Panc1 (cell line): ENCODE measurements around the gene RRBP1. TPM values are rescaled to one million over a fixed set of nuclear protein-coding genes. Genes with fewer than 3 reads are reported as not detected.
"Not testable (repeated sequence)": the region's sequence is repeated elsewhere in the genome, so short reads cannot be mapped to it uniquely, and the experiment has no call there.

Source experiments
- ATAC-seq: fragments of 200-7000 bp; cut with Tn5 transposase; 2 replicates; pipeline ENCODE4 v1.9.1; 2020; ENCODE audit warnings: mild to moderate bottlenecking, moderate library complexity
- BruUV-seq: library from RNA; stranded (reverse); fragments of 400-500 nt; replicated peaks from 2 replicates; lab custom pipeline; 2021; lab: Mats Ljungman, UMichigan
- CTCF ChIA-PET: fragments of 300-600 bp; sonication (Branson Sonifier 250); formaldehyde crosslinking; loops from one replicate; lab custom pipeline; 2022; ENCODE audit warnings: antibody characterized with exemption; lab: Charles Lee
- POLR2A ChIA-PET: fragments of 300-600 bp; sonication (Branson Sonifier 250); formaldehyde crosslinking; loops from one replicate; lab custom pipeline; 2022; ENCODE audit warnings: antibody characterized with exemption; lab: Charles Lee
- DNase-seq: peaks from one replicate; pipeline ENCODE4 v3.0.0-alpha.2; 2010; ENCODE audit warnings: low read depth, low spot score
- H3K27ac ChIP-seq: 2 replicates; pipeline ENCODE4 v1.5.1; 2011; ENCODE audit warnings: mild to moderate bottlenecking, low read length, inconsistent platforms
- H3K27me3 ChIP-seq: fragments of 200-500 bp; sonication (Bioruptor generic); 2 replicates; pipeline ENCODE4 v1.6.0; 2014; ENCODE audit warnings: low read length, inconsistent platforms; ENCODE audit not compliant: control insufficient read depth, insufficient read depth
- H3K36me3 ChIP-seq: fragments of 200-500 bp; sonication (Bioruptor generic); 2 replicates; pipeline ENCODE4 v1.5.1; 2014; ENCODE audit warnings: inconsistent platforms, mild to moderate bottlenecking, low read length, moderate library complexity; ENCODE audit not compliant: control insufficient read depth, insufficient read depth
- H3K4me1 ChIP-seq: 2 replicates; pipeline ENCODE4 v1.5.1; 2011; ENCODE audit warnings: inconsistent platforms, mild to moderate bottlenecking, low read length, moderate library complexity; ENCODE audit not compliant: control insufficient read depth, insufficient read depth
- H3K4me3 ChIP-seq, 2 experiments: 2 replicates each; pipeline ENCODE4 v1.5.1; 2011 to 2012; ENCODE audit warnings: low read depth in 2 of 2, low read length in 2 of 2, mild to moderate bottlenecking in 2 of 2, inconsistent platforms in 1 of 2, moderate library complexity in 1 of 2
- H3K9me3 ChIP-seq: fragments of 200-500 bp; sonication (Bioruptor generic); 2 replicates; pipeline ENCODE4 v1.5.1; 2014; ENCODE audit warnings: low read depth, mild to moderate bottlenecking, inconsistent platforms, low read length, moderate library complexity; ENCODE audit not compliant: control insufficient read depth, insufficient read depth
- POLR2AphosphoS5 ChIP-seq: IDR thresholded peaks from 2 replicates; pipeline ENCODE4 v1.6.1; 2012; ENCODE audit warnings: mild to moderate bottlenecking, low read depth, low read length, moderate library complexity
- SIN3A ChIP-seq: IDR thresholded peaks from 2 replicates; pipeline ENCODE4 v1.6.1; 2012; ENCODE audit warnings: low read depth, mild to moderate bottlenecking, low read length, moderate library complexity, borderline replicate concordance; ENCODE audit not compliant: insufficient read depth
- TCF7L2 ChIP-seq: IDR thresholded peaks from 2 replicates; pipeline ENCODE4 v1.6.1; 2011; ENCODE audit warnings: mild to moderate bottlenecking, low read depth, low read length, inconsistent platforms
- in situ Hi-C: cut with HindIII; loops from 2 replicates; pipeline ENCODE4 v1.10.0; 2016; ENCODE audit warnings: low sequenced_read_pairs, low pct_unique_long_range_greater_than_20kb
- intact Hi-C: fragments of 100-400 bp; cut with micrococcal nuclease; formaldehyde crosslinking; loops from one replicate; pipeline ENCODE4 v1.10.0; 2022; ENCODE audit not compliant: unreplicated experiment
- total RNA-seq: library from RNA; stranded (reverse); gene quantifications from one replicate; pipeline ENCODE4 v1.2.1, GENCODE V29; 2021; ENCODE audit not compliant: unreplicated experiment
- TF ChIP-seq, protein P1 (sequence below), 2 experiments: IDR thresholded peaks; 2 replicates each; pipeline ENCODE4 v1.6.1; 2011 to 2012; ENCODE audit warnings: low read depth in 2 of 2, control low read depth in 1 of 2, low read length in 1 of 2, mild to moderate bottlenecking in 1 of 2, moderate library complexity in 1 of 2; ENCODE audit not compliant: insufficient read depth in 1 of 2
- TF ChIP-seq, protein P2 (sequence below): fragments of 450-650 bp; IDR thresholded peaks from 2 replicates; pipeline ENCODE4 v1.5.1; 2017; ENCODE audit warnings: mild to moderate bottlenecking

Gene RRBP1
- total RNA-seq, 1 experiment from 2014 or later, result 152 TPM

DNA sequence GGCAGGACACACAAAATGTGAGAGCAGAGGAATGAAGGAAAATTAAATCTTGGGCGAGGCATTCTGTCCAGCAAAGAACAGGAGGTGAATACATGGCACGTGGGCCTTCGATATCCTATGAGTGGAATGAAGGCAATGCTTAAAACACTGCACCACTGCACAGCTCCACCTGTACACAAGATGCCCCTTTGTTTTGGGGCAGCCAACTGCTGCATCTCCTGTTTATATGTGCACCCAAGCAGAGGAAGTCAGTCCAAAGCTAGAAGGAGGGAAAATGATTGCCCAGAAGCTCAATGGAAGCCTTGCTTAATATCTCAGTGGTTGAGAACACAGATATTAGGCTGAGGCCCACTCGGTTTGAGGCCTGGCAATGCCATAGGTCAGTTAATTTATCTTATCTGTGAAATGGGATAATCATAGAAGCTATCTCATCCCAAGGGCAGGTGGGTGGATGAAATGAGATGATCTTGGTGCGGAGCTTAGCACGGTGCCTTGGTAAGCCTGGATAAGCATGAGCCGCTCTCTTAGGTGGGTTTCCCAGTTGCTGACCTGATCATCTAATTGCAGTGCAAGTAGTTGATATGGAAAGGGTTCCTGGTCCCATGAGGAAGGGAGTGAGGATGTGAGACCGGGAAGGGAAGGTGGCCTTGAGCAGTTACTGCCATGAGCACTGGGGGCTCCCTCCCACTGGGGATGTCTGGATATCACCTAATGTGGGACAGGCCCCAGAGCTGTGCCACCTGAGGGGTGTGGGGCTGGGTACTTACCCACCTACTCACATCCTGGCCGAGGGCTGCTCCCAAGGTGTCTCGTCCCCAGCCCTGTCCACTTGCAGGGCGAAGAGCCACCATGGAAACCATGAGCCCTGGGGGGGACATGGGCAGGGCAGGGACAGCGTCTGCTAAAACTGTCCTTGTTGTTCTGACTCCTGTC, 27.6 kb upstream of the RRBP1 start:
- BruUV-seq, result no TSS peak
- Histone ChIP-seq H3K27me3 (no peaks in the 10 kb centered on the region), H3K27ac (no peak overlapping the region), H3K4me1 (no peaks in the 10 kb centered on the region), H3K9me3 (no peaks in the 10 kb centered on the region), H3K4me3 (no peak overlapping the region), H3K36me3 (no peaks in the 10 kb centered on the region)
- no peak for DNase-seq
- ChIA-PET POLR2A (interaction anchor here (0.6 kb wide), 1 partner anchor 93 kb away, joined by 3 read pairs; no protein-coding TSS in a partner anchor), CTCF (no interaction called here)
- intact Hi-C loops (loop anchor here (10.0 kb wide), 1 partner anchor 55 kb away; no protein-coding TSS in a partner anchor), in situ Hi-C loops (no loop called here)
- no peak for ATAC-seq
- TF ChIP-seq, protein P1, sequence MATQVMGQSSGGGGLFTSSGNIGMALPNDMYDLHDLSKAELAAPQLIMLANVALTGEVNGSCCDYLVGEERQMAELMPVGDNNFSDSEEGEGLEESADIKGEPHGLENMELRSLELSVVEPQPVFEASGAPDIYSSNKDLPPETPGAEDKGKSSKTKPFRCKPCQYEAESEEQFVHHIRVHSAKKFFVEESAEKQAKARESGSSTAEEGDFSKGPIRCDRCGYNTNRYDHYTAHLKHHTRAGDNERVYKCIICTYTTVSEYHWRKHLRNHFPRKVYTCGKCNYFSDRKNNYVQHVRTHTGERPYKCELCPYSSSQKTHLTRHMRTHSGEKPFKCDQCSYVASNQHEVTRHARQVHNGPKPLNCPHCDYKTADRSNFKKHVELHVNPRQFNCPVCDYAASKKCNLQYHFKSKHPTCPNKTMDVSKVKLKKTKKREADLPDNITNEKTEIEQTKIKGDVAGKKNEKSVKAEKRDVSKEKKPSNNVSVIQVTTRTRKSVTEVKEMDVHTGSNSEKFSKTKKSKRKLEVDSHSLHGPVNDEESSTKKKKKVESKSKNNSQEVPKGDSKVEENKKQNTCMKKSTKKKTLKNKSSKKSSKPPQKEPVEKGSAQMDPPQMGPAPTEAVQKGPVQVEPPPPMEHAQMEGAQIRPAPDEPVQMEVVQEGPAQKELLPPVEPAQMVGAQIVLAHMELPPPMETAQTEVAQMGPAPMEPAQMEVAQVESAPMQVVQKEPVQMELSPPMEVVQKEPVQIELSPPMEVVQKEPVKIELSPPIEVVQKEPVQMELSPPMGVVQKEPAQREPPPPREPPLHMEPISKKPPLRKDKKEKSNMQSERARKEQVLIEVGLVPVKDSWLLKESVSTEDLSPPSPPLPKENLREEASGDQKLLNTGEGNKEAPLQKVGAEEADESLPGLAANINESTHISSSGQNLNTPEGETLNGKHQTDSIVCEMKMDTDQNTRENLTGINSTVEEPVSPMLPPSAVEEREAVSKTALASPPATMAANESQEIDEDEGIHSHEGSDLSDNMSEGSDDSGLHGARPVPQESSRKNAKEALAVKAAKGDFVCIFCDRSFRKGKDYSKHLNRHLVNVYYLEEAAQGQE (IDR thresholded peaks at IDR 0.05; ENCODE audit: insufficient read depth in 1 of 2, low read depth in 2 of 2, low read length in 1 of 2), result no peak
- TF ChIP-seq SIN3A (no peak), POLR2AphosphoS5 (no peak), TCF7L2 (no peak)
- TF ChIP-seq, protein P2, sequence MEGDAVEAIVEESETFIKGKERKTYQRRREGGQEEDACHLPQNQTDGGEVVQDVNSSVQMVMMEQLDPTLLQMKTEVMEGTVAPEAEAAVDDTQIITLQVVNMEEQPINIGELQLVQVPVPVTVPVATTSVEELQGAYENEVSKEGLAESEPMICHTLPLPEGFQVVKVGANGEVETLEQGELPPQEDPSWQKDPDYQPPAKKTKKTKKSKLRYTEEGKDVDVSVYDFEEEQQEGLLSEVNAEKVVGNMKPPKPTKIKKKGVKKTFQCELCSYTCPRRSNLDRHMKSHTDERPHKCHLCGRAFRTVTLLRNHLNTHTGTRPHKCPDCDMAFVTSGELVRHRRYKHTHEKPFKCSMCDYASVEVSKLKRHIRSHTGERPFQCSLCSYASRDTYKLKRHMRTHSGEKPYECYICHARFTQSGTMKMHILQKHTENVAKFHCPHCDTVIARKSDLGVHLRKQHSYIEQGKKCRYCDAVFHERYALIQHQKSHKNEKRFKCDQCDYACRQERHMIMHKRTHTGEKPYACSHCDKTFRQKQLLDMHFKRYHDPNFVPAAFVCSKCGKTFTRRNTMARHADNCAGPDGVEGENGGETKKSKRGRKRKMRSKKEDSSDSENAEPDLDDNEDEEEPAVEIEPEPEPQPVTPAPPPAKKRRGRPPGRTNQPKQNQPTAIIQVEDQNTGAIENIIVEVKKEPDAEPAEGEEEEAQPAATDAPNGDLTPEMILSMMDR, result no peak

DNA sequence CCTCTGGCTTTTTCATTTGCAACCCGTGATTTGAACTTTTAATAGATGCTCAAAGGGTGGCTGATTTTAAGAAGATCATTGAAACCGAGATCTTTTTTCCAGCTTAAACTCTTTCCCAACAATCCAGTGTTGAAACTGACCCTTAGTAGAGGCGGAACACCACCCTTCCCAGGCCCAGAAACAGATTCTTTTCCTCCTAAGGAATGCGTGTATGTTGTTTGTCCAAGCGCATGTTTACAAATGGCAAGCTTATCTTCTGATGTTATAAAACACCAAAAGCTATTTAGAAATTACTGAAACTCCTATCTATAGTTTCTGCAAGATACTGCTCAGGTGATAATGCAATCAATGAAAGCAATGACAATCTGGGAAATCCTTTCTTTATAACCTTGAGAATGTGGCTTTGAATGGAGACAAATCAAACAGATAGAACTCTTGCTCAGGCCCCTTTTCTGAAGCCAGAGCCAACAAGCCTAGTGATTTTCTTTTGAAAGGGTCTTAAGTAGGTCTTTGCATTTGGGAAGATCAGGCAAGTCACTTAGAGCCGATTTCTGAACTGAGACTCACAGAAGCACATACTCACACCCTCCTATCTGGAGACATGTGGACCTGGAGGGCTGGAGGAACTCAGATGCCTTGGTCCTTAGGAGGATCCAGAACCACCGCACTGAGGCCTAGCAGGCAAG, 26.8 kb upstream of the RRBP1 start:
- TF ChIP-seq TCF7L2 (no peak), POLR2AphosphoS5 (no peak), SIN3A (no peak)
- TF ChIP-seq, protein P2, result no peak
- TF ChIP-seq, protein P1 (IDR thresholded peaks at IDR 0.05; ENCODE audit: insufficient read depth in 1 of 2, low read depth in 2 of 2, low read length in 1 of 2), result no peak
- intact Hi-C loops, result loop anchor here (10.0 kb wide), 1 partner anchor 56 kb away; no protein-coding TSS in a partner anchor
- in situ Hi-C loops, result no loop called here
- no peaks in the 10 kb centered on the region for H3K36me3 ChIP-seq
- BruUV-seq, result no TSS peak
- H3K9me3 ChIP-seq, result no peaks in the 10 kb centered on the region
- POLR2A ChIA-PET, result no interaction called here
- no peaks in the 10 kb centered on the region for H3K27me3 ChIP-seq
- CTCF ChIA-PET, result no interaction called here
- no peaks in the 10 kb centered on the region for H3K4me1 ChIP-seq
- H3K4me3 ChIP-seq, result no peak overlapping the region
- DNase-seq (no peak), ATAC-seq (no peak)
- H3K27ac ChIP-seq, result no peak overlapping the region

DNA sequence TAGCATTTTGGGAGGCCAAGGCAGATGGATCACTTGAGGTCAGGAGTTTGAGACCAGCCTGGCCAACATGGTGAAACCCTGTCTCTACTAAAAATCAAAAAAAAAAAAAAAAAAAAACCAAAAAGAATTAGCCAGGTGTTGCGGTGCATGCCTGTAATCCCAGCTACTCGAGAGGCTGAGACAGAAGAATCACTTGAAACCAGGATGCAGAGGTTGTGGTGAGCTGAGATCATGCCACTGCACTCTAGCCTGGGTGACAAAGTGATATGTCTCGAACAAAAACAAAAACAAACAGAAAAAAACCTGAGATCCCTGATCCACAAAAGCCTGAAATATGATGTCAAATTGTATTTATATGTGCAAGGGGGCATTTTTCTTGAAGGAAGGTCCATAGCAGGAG, 25.9 kb upstream of the RRBP1 start:
- in situ Hi-C loops, BruUV-seq, DNase-seq, H3K27me3 ChIP-seq, ATAC-seq, H3K27ac ChIP-seq, POLR2A ChIA-PET, H3K4me3 ChIP-seq, H3K4me1 ChIP-seq, H3K9me3 ChIP-seq, CTCF ChIA-PET, H3K36me3 ChIP-seq: not testable (repeated sequence)
- intact Hi-C loops, result loop anchor here (10.0 kb wide), 1 partner anchor 57 kb away; no protein-coding TSS in a partner anchor
